Eye (tissue), 1 donor: ENCODE results near the gene PCGF2.
"Not testable (repeated sequence)": the region's sequence is repeated elsewhere in the genome, so short reads cannot be mapped to it uniquely, and the experiment has no call there.

ENCODE experiments used
- DNase-seq: peaks from one replicate; pipeline ENCODE4 v3.0.0-alpha.2; 2015

Gene PCGF2

GRCh38 chr17:38733982-38734973 lies 13.9 kb downstream of the PCGF2 start:
- DNase-seq: no peak

DNA sequence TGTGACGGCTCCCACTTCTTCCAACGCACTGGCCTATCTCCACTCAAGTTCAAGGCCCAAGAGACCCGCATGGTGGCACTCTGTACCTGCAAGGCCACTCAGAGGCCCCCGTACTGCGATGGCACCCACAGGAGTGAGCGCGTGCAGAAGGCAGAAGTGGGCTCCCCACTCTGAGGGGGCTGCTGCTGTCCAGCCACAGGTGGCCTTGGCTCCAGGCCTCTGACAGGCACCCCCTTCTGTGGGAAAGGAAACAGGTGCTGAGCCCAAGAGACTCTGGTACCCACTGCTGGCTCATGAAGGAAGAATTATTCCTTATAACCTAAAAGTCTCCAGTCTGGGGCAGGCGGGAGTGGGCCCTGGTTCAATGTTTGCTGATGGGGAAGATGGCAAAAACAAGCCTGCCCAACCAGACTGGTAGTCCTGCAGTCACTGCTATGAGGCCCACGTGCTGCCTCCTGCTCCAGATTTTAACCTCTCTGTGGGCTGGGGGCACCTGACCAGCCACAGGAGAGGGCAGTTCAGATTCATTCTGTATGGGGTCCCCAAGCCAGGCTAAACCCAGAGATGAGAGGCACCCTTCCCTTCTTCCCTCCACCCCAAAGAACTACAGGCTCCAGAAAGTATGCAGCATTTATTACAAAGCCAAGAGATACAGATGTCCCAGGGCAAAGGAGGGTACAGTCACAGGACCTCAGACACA lies 14.7 kb downstream of the PCGF2 start:
- no peak for DNase-seq

GRCh38 chr17:38732376-38733281 lies 15.5 kb downstream of the PCGF2 start:
- DNase-seq: no peak

GRCh38 chr17:38731526-38732294 lies 16.4 kb downstream of the PCGF2 start:
- DNase-seq: no peak

- DNase-seq: peak; percentile 73
Measured at GRCh38 chr17:38730526-38731379, 17.4 kb downstream of the PCGF2 start.

DNA sequence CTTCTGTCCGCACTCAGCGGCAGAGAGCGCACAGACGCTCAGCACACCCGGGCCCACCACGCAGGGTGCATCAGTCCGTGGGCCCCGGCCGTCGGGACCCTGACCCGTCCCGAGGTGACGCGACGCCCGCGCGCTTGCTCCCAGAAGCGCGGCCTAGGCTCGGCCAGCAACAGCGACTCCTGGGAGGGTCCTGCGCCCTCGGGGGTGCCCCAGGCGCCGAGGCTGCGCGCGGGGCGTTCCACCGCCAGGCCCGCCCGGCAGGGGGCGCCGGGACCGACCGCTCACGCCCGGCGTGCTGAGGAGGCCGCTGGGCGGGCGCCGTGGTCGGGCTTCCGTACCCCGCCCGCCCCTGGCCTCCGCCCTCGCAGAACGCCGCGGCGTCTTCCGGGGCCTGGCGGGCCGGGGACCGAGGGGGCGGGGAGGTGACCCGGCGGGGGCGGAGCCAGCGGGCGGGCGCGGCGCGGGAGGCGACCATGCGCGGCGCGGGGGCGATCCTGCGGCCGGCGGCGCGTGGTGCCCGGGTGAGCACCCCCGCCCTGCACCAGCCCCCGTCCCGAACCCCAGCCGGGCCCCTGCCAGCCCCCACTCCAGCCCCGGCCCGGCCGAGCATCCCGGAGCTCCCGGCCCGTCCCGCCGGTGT lies 18.1 kb downstream of the PCGF2 start, which contains the start of gene CISD3:
TSS of gene CISD3 (plus strand) at position 456 of the 640 bp plus-strand sequence. CDS start at position 474, 18 bp downstream.
- DNase-seq: peak; percentile 87

DNA sequence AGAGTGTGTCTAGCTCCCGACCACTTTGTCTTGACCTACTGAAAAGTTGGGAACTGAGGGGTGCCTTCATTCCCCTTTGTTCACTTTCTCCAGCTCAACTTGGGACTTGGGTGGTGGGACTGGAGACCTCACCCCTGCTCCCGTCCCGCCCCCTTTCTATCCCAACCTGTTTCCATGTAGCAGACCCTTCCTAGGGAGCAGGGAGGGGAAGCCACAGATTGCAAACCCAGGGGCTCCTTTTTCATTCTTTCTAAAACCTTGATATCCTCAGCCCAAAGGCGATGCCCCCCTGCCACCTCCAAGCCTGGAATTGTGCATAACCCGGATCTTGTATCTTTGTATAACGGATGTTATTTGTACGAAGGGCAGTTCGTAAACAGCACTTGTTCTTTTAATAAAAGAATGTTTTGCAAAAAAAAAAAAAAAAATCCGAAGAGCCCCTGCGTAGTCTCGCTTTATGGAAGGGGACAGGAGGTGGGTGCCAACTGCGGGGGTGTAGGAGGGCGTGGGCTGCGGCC lies 18.7 kb downstream of the PCGF2 start:
- DNase-seq: no peak

GRCh38 chr17:38728290-38728831 lies 19.8 kb downstream of the PCGF2 start:
- no peak for DNase-seq

DNA sequence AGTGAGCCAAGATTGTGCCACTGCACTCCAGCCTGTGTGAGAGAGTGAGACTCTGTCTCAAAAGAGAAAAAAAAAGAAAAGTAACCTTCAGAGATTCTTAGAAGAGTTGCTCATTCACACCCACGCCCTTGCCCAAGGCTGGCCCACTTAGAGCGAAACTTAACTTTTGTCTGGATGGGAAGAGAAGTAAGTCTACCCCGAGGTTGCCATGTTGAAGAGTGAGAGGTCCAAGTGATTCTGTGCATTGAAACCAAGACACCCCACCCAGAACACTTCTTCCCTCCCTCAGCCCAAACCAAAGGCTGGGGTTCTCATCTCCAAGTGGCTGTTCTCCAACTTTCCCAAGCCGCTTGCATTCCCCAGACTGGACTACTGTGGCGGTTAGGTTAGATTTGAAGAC lies 20.4 kb downstream of the PCGF2 start:
- DNase-seq: no peak

DNA sequence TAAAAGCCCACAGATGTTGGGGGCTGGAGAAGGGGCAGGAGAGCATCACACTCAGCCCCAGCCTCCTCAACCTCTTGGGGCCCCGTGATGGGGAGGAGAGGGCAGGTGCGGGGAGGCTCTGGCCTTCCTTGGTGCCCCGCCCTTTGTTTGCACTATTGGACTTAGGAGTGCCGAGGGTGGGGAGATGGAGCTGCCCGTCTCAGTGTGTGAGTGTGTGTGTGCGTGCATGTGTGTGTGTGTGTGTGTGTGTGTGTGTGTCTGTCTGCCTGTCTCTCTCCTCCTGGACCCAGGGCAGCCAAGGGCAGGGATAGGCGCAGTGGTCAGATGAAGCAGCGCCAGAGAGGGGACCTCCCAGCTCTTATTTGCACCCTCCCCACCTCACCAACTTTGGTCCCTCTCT lies 22.0 kb downstream of the PCGF2 start:
- not testable (repeated sequence) for DNase-seq

GRCh38 chr17:38725066-38725465 lies 23.1 kb downstream of the PCGF2 start:
- DNase-seq: no peak

- no peak for DNase-seq
Measured at GRCh38 chr17:38724337-38724988, 23.7 kb downstream of the PCGF2 start.

DNA sequence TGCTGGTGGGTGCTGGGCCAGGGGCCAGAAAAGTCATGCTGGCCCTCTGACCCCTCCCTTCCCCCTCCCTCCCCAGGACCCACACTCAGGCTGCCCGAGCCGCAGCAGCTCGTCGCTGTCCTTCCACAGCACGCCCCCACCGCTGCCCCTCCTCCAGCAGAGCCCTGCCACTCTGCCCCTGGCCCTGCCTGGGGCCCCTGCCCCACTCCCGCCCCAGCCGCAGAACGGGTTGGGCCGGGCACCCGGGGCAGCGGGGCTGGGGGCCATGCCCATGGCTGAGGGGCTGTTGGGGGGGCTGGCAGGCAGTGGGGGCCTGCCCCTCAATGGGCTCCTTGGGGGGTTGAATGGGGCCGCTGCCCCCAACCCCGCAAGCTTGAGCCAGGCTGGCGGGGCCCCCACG lies 26.3 kb downstream of the PCGF2 start:
- no peak for DNase-seq

GRCh38 chr17:38720941-38721340 lies 27.2 kb downstream of the PCGF2 start:
- DNase-seq: no peak

- DNase-seq: no peak
Measured at GRCh38 chr17:38719943-38720641, 28.0 kb downstream of the PCGF2 start.

- no peak for DNase-seq
Measured at GRCh38 chr17:38719289-38719942, 28.7 kb downstream of the PCGF2 start.

- DNase-seq: no peak
Measured at GRCh38 chr17:38717139-38717745, 30.9 kb downstream of the PCGF2 start.
